AG09319 (cell line): Measurements from ENCODE around the gene RBBP8.

Experiments
- DNase-seq: peaks from one replicate; pipeline ENCODE4 v3.0.0-alpha.2; 2010; ENCODE audit warnings: low read depth; ENCODE audit errors: extremely low read depth
- TF ChIP-seq, protein P1 (sequence below): IDR thresholded peaks from 2 replicates; pipeline ENCODE4 v1.5.1; 2011; ENCODE audit warnings: low read depth, mild to moderate bottlenecking, inconsistent platforms, low read length, moderate library complexity

Gene RBBP8

GRCh38 chr18:22928339-22928738 is 4.8 kb upstream of the RBBP8 start:
- DNase-seq = no peak
- TF ChIP-seq, protein P1, sequence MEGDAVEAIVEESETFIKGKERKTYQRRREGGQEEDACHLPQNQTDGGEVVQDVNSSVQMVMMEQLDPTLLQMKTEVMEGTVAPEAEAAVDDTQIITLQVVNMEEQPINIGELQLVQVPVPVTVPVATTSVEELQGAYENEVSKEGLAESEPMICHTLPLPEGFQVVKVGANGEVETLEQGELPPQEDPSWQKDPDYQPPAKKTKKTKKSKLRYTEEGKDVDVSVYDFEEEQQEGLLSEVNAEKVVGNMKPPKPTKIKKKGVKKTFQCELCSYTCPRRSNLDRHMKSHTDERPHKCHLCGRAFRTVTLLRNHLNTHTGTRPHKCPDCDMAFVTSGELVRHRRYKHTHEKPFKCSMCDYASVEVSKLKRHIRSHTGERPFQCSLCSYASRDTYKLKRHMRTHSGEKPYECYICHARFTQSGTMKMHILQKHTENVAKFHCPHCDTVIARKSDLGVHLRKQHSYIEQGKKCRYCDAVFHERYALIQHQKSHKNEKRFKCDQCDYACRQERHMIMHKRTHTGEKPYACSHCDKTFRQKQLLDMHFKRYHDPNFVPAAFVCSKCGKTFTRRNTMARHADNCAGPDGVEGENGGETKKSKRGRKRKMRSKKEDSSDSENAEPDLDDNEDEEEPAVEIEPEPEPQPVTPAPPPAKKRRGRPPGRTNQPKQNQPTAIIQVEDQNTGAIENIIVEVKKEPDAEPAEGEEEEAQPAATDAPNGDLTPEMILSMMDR = no peak

DNA sequence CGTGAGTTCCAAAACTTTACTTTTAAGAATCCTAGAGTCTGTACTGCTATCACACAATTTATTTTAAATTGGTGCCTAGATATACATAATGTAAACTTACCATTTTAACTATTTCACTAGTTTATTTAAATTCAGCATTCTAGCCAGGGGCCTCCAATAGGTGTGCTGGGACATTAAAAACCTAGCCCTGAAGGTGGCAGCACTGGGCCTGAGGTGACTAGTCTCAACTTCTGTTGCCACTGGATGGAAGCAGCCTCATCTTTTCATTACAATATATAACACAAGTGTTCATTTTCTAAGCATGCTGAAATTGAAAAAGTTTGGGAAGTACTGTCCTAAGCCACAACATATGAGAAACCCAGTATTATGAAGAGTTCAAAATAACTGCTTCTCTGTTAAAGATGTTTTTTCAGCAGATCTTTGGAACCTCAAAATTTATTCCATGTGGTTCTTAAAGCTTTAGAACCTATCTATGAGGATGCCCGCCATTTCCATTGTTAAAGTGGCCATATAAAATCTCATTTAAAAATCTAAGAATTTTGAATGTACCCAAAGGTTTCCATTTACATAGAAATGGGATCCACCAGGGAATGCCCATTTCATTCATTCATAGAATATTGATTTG is 2.9 kb upstream of the RBBP8 start:
- TF ChIP-seq, protein P1 = peak; percentile 78

DNA sequence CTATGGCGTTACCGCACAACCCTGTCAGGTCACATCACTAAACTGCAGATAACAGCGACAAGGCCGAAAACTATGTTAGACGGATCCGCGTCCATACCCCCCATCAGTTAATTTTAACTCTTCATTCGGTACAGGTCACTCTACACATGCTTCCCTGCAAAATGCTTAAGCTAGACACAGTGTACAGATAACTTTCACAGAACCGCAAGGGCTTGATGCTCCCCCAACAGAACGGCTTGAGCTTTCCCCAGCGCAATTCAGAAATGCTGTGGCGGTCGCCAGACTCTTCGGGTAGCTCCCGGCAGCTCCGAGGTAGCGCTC is 283 bp upstream of the RBBP8 start:
- TF ChIP-seq, protein P1 = no peak
- no peak for DNase-seq

More for the DNA sequence above, 2.9 kb upstream of the RBBP8 start:
- DNase-seq = no peak

DNA sequence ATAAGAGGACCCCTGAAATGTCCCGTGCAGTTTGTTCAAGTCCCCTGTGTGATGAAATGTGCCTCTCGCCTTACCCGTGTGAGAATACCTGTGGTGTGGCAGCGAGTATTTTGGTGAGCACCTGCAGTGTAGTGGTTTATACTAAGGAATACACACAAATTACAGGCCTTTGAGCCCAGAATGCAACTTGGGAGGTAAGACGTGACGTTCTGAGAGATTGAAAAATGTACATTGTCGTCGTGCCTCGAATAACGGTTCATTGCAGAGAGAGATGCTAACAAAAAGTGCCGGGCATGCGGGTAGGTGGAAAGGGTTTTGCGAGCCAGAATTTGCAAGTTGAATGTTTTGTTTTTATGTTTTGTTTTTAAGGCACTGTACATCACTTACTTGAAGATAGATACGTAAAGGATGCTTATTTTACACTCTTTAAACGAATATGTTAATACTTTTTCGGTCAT is 867 bp downstream of the RBBP8 start:
- DNase-seq = no peak
- TF ChIP-seq, protein P1 = no peak

DNA sequence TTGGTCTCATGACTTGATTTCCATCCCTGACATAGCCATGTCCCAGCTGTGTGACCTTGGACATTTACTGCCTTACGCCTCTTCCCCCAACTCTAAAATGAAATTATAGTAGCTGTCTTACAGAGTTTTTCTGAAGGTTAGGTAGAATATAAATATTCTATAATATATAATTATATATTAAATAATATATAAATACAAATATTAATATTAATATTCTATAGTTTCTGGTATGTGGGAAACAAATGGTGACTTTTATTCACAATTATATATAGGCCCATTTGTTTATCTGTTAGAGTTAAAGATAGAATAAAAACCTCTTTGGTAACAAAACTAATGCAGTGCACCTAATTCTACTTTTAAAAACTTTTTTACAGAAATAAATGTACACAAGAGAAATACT is 1.7 kb downstream of the RBBP8 start:
- DNase-seq = no peak
- TF ChIP-seq, protein P1 = no peak

GRCh38 chr18:22935431-22935830 is 2.3 kb downstream of the RBBP8 start:
- TF ChIP-seq, protein P1 = no peak
- no peak for DNase-seq

DNA sequence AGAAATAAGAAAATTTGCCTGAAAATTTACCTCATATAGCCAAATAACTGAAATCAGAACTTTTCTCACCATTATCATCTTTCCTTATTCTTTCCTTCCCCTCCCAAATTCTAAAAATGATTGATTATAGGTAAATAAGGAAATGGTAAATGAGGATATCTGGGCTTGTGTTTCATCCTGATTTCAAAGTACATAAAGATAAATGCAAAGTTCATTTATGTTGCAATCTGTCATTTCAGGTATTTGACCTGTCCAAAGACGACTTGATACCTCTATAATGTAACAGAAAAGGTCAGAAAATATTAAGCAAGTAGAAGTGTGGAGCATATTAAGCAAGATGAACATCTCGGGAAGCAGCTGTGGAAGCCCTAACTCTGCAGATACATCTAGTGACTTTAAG is 3.4 kb downstream of the RBBP8 start:
- TF ChIP-seq, protein P1 = no peak

More for the DNA sequence above, 3.4 kb downstream of the RBBP8 start:
- no peak for DNase-seq
